Neural cell (in vitro differentiated cells): ENCODE measurements around the gene UBAP1.

ENCODE experiments used
- EP300 ChIP-seq: fragments of 450-650 bp; conservative IDR thresholded peaks from 2 replicates; pipeline ENCODE4 v1.6.1; 2014; ENCODE audit warnings: antibody characterized with exemption, mild to moderate bottlenecking, moderate library complexity; ENCODE audit not compliant: poor library complexity, severe bottlenecking
- EZH2 ChIP-seq: fragments of 200-600, 300-800 bp; shearing (Covaris generic), sonication (generic); IDR thresholded peaks from 2 replicates; pipeline ENCODE4 v1.6.1; 2014; ENCODE audit warnings: antibody characterized with exemption, low read length, borderline replicate concordance, mild to moderate bottlenecking; ENCODE audit not compliant: insufficient read depth, poor library complexity, severe bottlenecking
- MXI1 ChIP-seq: fragments of 450-650 bp; conservative IDR thresholded peaks from 2 replicates; pipeline ENCODE4 v1.6.1; 2014; ENCODE audit warnings: antibody characterized with exemption, mild to moderate bottlenecking; ENCODE audit not compliant: poor library complexity, severe bottlenecking
- POLR2AphosphoS5 ChIP-seq: IDR thresholded peaks from 2 replicates; pipeline ENCODE4 v1.6.1; 2012
- RAD21 ChIP-seq: fragments of 450-650 bp; conservative IDR thresholded peaks from 2 replicates; pipeline ENCODE4 v1.6.1; 2014; ENCODE audit warnings: antibody characterized with exemption, mild to moderate bottlenecking, moderate library complexity
- TAF1 ChIP-seq: IDR thresholded peaks from 2 replicates; pipeline ENCODE4 v1.6.1; 2012; ENCODE audit warnings: low read depth
- TF ChIP-seq, protein P1 (sequence below): fragments of 450-650 bp; IDR thresholded peaks from 2 replicates; pipeline ENCODE4 v1.5.1; 2014; ENCODE audit warnings: antibody characterized with exemption, mild to moderate bottlenecking, moderate library complexity; ENCODE audit not compliant: poor library complexity, severe bottlenecking
- TF ChIP-seq, protein P2 (sequence below): IDR thresholded peaks from 2 replicates; pipeline ENCODE4 v1.6.1; 2012; ENCODE audit warnings: borderline replicate concordance

DNA sequence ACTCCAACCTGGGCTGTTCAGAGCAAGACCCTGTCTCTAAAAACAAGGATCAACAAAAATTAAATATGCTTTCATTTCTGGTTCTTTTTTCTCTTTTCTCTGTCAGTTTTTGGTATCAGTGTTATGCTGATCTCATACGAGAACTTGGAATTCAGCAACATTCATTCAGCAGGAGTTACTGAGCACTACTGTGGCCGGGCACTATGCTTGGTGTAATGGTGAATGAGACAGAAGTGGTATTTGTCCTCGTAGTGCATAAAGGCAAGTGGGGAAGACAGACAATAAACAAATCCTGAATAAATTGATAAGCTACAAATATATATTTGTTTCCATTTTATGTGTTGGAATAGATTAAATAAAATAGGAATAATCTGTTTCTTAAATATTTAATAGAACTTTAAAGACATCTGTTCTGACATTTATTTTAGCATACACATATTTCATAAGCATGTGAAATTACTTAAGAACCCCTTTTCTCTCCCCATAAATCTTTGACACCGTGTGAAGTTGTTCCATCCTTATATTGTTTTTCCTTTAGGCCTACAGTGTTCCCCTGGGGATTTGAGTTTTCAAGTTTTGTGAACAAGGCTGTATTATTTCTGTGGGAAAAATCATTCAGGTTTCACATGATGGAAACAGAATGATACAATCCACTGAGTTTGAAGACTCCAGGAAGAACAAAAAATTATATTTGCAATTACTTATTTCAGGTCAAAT lies 24.6 kb downstream of the UBAP1 start:
- TF ChIP-seq, protein P1, sequence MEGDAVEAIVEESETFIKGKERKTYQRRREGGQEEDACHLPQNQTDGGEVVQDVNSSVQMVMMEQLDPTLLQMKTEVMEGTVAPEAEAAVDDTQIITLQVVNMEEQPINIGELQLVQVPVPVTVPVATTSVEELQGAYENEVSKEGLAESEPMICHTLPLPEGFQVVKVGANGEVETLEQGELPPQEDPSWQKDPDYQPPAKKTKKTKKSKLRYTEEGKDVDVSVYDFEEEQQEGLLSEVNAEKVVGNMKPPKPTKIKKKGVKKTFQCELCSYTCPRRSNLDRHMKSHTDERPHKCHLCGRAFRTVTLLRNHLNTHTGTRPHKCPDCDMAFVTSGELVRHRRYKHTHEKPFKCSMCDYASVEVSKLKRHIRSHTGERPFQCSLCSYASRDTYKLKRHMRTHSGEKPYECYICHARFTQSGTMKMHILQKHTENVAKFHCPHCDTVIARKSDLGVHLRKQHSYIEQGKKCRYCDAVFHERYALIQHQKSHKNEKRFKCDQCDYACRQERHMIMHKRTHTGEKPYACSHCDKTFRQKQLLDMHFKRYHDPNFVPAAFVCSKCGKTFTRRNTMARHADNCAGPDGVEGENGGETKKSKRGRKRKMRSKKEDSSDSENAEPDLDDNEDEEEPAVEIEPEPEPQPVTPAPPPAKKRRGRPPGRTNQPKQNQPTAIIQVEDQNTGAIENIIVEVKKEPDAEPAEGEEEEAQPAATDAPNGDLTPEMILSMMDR: no peak
- TF ChIP-seq, protein P2, sequence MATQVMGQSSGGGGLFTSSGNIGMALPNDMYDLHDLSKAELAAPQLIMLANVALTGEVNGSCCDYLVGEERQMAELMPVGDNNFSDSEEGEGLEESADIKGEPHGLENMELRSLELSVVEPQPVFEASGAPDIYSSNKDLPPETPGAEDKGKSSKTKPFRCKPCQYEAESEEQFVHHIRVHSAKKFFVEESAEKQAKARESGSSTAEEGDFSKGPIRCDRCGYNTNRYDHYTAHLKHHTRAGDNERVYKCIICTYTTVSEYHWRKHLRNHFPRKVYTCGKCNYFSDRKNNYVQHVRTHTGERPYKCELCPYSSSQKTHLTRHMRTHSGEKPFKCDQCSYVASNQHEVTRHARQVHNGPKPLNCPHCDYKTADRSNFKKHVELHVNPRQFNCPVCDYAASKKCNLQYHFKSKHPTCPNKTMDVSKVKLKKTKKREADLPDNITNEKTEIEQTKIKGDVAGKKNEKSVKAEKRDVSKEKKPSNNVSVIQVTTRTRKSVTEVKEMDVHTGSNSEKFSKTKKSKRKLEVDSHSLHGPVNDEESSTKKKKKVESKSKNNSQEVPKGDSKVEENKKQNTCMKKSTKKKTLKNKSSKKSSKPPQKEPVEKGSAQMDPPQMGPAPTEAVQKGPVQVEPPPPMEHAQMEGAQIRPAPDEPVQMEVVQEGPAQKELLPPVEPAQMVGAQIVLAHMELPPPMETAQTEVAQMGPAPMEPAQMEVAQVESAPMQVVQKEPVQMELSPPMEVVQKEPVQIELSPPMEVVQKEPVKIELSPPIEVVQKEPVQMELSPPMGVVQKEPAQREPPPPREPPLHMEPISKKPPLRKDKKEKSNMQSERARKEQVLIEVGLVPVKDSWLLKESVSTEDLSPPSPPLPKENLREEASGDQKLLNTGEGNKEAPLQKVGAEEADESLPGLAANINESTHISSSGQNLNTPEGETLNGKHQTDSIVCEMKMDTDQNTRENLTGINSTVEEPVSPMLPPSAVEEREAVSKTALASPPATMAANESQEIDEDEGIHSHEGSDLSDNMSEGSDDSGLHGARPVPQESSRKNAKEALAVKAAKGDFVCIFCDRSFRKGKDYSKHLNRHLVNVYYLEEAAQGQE: no peak
- no peak for TF ChIP-seq EP300
- no peak for TF ChIP-seq RAD21
- TF ChIP-seq TAF1: no peak
- TF ChIP-seq EZH2: no peak
- TF ChIP-seq POLR2AphosphoS5: no peak
- no peak for TF ChIP-seq MXI1
